HL-60/S4 treated with phorbol 12-myristate 13-acetate at 8.2 ng/mL for 4 days and 3 days (cell line): Measurements from ENCODE around the gene ITGB8.
"Not testable (repeated sequence)": the region's sequence is repeated elsewhere in the genome, so short reads cannot be mapped to it uniquely, and the experiment has no call there.

Experiments used
- in situ Hi-C: fragments of 300-500 bp; cut with MboI; formaldehyde crosslinking; loops from 2 replicates; pipeline ENCODE4 v1.15.0; 2022; ENCODE audit warnings: low sequenced_read_pairs

ITGB8 gene

GRCh38 chr7:20364571-20365196 lies 34.0 kb downstream of the ITGB8 start:
- in situ Hi-C loops = no loop called here

GRCh38 chr7:20365486-20365885 lies 34.8 kb downstream of the ITGB8 start:
- in situ Hi-C loops = no loop called here

- in situ Hi-C loops = no loop called here
Measured at GRCh38 chr7:20374399-20374798, 43.7 kb downstream of the ITGB8 start.

GRCh38 chr7:20376796-20377195 lies 46.1 kb downstream of the ITGB8 start:
- in situ Hi-C loops = no loop called here

- in situ Hi-C loops = no loop called here
Measured at GRCh38 chr7:20381406-20382034, 50.8 kb downstream of the ITGB8 start.

DNA sequence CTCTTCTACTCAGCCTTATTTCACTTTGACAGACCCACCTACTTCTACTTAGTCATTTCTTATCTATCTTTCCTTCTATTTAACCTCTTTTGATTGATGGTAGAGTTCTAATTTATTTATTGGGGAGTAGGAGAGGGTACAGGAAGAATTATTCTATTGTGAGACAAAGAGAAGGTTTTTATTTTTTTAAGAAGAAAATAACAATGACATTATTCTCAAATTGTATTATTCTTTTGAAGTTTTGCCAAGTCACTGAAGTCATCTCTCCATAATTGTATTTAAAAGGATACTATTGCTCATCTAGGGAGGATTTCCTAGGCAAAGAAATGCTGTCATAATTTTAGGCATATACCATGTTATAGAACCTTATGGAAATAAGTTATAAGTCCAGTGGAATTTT lies 52.7 kb downstream of the ITGB8 start:
- in situ Hi-C loops = no loop called here

DNA sequence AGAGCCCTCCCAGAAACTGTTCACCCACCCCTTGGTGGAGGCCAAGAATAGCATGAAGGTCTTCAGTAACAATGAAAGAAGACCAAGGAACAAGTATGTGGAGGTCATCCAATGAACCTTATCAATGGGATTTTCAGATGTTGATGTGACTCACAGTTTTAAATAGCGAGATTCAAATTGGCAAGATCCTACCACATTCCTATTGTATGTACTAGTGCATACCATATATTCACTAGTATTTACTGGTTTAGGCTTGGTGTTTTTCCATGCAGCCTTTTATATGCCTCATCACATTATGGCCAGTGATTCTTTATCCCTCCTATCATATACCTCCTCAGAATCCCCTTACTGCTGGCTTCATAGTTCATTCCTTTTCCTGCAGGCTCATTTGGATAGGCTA lies 54.4 kb downstream of the ITGB8 start:
- in situ Hi-C loops = no loop called here

GRCh38 chr7:20388084-20388483 lies 57.4 kb downstream of the ITGB8 start:
- in situ Hi-C loops = no loop called here

- in situ Hi-C loops = not testable (repeated sequence)
Measured at GRCh38 chr7:20389192-20389591, 58.5 kb downstream of the ITGB8 start.

DNA sequence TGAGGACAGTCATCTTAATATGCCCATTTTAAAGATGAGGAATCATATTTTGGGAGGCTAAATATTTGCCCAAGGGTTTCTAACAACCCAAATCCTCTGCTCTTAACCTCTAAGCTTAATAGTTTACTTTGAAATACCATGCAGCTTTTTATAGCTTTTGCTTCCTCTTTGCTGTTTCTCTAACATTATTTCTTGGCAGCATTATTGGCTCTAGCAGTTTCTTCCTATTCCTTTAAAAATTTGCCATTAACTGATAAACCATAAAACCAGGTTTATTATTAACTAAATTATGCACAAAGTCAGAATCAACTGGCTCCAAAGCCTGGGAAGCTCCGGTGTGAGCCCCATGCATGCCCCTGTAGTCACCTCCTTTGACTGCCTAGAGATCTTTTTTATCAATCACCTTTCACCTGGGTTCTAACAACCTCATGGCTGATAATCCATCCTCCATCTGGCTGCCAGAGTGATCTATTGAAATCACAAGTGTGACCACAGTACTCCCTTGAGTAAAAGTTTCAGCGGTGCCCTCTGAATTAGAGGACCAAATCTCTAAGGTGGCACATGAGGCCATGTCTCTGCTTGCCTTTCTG lies 62.4 kb downstream of the ITGB8 start:
- in situ Hi-C loops = no loop called here

DNA sequence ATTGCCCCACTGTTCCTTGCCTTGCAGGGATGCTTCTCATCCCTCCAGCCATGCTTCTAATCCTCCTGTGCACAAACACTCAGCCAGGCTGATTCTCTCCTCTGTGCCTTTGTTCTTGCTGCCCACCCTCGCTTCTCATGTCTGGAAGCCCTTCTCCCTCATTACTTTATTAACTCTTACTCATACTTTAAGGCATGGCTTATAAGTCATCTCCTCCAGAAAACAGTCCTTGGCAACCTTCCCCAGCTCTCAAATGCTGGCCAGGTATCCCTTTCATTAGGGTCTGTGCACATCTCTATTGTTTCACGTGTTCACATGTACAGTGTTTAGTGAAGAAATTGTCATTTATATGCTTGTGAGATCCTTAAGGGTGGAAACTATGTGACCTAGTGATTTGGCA lies 62.9 kb downstream of the ITGB8 start:
- in situ Hi-C loops = no loop called here

GRCh38 chr7:20394284-20394683 lies 63.6 kb downstream of the ITGB8 start:
- in situ Hi-C loops = no loop called here

DNA sequence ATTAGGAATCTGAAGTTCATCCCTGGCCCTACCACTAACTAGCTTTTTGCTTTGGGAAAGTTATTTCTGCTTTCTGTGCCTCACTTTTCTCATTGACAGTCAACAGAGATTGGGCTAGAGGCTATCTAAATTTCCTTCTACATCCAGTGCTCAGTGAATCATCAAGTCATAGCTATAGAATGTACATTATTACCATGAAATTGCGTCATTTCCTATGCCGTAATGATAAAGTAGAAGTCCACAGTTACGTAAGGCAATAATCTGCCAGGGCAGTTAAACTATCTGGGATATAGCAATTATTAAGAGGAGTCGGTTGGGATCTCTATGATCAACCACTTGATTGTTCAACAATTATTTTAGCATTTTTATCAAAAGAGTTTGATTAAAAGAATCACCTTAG lies 64.4 kb downstream of the ITGB8 start:
- in situ Hi-C loops = no loop called here

DNA sequence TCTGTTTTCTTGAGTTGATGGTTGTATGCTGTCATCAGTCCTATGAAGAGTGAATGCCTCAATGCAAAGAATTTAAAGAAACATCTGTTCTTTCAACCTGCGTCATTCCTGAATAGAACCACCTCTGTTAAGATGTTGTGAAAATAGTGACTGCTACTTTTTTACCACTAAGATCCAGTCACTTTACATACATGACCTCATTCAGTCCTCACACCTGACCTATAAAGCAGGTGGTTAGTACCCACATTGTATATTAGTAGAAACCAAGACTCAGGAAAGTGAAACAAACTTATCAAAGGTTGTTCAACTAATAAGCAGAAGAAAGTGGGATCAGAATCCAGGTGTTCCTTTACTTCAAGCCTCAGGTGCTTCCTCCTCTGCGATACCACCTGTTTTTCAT lies 64.8 kb downstream of the ITGB8 start:
- in situ Hi-C loops = no loop called here

- in situ Hi-C loops = no loop called here
Measured at GRCh38 chr7:20399521-20399920, 68.8 kb downstream of the ITGB8 start.

DNA sequence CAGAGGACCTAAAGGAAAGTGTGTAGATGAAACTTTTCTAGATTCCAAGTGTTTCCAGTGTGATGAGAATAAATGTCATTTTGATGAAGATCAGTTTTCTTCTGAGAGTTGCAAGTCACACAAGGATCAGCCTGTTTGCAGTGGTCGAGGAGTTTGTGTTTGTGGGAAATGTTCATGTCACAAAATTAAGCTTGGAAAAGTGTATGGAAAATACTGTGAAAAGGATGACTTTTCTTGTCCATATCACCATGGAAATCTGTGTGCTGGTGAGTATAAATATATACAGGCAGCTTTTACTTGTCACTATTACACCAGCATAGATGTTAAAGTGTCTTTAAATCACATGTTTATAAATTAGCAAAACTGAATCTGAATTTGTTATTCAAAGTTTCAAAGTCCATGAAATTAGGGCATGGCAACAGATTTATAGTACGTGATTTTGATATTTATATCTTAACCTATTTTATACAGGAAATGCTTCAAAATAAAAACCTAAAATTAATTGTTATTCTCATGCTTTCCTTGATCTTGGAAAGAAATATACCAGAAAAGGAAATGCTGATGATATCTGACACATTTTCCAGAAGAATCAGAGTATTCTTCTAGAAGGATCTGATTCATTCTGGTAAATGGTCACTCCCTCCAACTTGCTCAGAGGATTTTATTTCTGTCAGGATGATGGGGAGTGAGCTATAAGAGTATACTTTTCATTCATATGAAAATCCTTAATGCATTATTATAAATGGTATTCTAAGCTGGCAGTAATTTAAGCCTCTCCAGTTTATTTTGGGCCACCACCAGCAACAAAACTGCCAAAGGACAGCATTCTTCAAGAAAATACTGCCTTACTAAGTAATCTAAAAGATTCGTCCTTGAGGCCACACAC lies 71.4 kb downstream of the ITGB8 start:
- in situ Hi-C loops = no loop called here

- in situ Hi-C loops = no loop called here
Measured at GRCh38 chr7:20402747-20403230, 72.1 kb downstream of the ITGB8 start.

- in situ Hi-C loops = no loop called here
Measured at GRCh38 chr7:20403331-20403730, 72.6 kb downstream of the ITGB8 start.

DNA sequence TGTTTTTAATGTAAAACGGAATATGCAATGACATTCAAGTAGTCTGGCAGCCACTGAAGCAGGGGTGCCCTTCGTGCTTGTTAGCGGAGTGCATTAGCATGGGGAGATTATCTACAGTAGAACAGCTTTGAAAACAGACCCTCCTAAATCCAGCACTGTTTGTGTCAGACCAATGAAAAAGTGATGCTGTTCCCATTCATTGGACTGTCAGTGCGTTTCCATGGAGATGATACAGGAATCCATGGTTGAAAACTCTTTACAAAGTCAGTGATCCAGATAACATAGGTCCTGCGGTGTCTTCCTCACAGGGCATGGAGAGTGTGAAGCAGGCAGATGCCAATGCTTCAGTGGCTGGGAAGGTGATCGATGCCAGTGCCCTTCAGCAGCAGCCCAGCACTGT lies 73.6 kb downstream of the ITGB8 start:
- in situ Hi-C loops = no loop called here

DNA sequence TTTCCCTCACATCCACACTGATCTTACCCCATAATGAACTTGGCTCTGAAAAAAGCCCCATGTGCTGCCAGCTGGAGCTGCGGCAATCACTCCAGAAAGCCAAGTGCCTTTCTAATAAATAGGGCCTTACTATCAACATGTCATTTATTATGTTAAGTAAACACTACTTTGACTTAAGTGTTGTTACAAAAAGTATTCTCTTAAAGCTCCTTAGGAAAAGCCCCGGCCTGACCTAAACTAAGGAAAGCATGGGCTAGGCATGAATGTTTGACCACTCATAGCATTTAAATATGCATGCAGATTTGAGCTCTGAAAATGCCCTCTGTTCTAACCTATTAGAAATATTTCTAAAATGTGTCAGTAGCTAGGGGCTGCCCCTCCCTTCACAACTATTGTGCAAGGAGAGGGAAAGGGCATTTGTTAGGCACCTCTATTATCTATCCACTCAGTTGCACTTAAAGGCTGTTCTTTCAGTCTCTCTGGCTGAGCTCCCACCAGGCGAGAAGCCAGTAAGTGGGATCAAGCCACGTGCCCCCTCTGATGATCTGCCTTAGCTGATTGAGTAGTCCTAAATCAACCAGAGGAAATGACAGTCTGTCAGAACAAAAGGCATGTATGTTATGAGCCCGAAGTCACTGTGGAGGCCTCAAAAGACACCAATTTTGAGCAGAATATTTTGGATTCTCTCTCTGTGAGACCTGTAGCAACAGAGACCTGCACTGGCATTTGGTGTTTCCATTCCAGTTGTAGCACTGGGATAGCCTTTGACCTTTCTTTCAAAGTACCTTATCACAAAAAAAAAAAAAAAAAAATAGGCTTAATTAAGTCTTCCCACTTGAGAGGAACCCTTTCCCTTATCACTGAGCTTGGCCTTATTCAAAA lies 77.1 kb downstream of the ITGB8 start:
- in situ Hi-C loops = no loop called here

DNA sequence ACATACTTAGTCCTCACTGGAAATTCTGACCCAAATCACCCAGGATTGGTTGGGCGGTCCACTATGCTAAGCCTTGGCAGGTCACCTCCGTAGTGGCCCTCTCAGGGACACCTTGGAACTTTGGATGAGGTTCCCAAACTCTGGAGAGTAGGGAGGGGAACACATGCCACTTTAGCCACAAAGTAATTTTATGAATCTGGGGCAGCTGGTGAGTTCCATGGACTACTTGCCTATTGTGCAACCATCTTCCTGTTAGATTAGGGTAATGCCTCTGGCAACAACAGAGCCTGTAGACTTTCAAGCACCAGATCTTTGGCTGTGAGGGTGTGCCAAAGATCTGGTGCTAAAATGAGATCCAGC lies 77.7 kb downstream of the ITGB8 start:
- in situ Hi-C loops = no loop called here
